OCI-LY3 (cell line): Measurements from ENCODE around the gene REEP1.

ENCODE experiments used
- H2AFZ ChIP-seq: fragments of 200-600, 300-600 bp; shearing (Covaris generic); 2 replicates; pipeline ENCODE4 v1.6.0; 2014; ENCODE audit warnings: antibody characterized with exemption, low read depth, low read length
- H3K27ac ChIP-seq: fragments of 200-600, 300-600 bp; sonication (generic); 2 replicates; pipeline ENCODE4 v1.5.1; 2014; ENCODE audit warnings: mild to moderate bottlenecking, low read length, moderate library complexity, mixed read lengths
- H3K27me3 ChIP-seq: fragments of 200-600, 300-600 bp; sonication (generic); 2 replicates; pipeline ENCODE4 v1.6.1; 2014; ENCODE audit warnings: low read depth, low read length, mixed read lengths
- H3K36me3 ChIP-seq: fragments of 200-600, 300-600 bp; sonication (generic); replicated peaks from 2 replicates; pipeline ENCODE3; 2014; ENCODE audit warnings: low read depth, low read length, mixed read lengths
- H3K4me1 ChIP-seq: fragments of 300-600, 200-600 bp; sonication (generic); 2 replicates; pipeline ENCODE4 v1.6.1; 2014; ENCODE audit warnings: low read length, mixed read lengths
- H3K4me2 ChIP-seq: fragments of 200-600, 300-600 bp; sonication (generic); 2 replicates; pipeline ENCODE4 v1.6.1; 2014; ENCODE audit warnings: low read length, mixed read lengths
- H3K4me3 ChIP-seq: fragments of 300-600, 200-600 bp; sonication (generic); 2 replicates; pipeline ENCODE4 v1.5.1; 2014; ENCODE audit warnings: antibody characterized with exemption, mild to moderate bottlenecking, low read length, moderate library complexity
- H3K79me2 ChIP-seq: fragments of 300-600, 200-600 bp; shearing (Covaris generic); 2 replicates; pipeline ENCODE4 v1.6.1; 2014; ENCODE audit warnings: mild to moderate bottlenecking, low read length, mixed read lengths
- H3K9ac ChIP-seq: fragments of 300-600, 200-600 bp; shearing (Covaris generic); 2 replicates; pipeline ENCODE4 v1.6.0; 2014; ENCODE audit warnings: mild to moderate bottlenecking, low read length, moderate library complexity
- H3K9me3 ChIP-seq: fragments of 200-600, 300-600 bp; shearing (Covaris generic); 2 replicates; pipeline ENCODE4 v1.6.1; 2014; ENCODE audit warnings: low read length, mixed read lengths; ENCODE audit not compliant: insufficient read depth
- H4K20me1 ChIP-seq: fragments of 200-600, 300-600 bp; sonication (generic); 2 replicates; pipeline ENCODE4 v1.6.1; 2016; ENCODE audit warnings: low read length, mixed read lengths; ENCODE audit not compliant: insufficient read depth
- CTCF ChIP-seq: fragments of 200-600, 300-600 bp; sonication (generic); IDR thresholded peaks from 2 replicates; pipeline ENCODE4 v1.5.1; 2014; ENCODE audit warnings: antibody characterized with exemption, low read length, low read depth
- EZH2phosphoT487 ChIP-seq: fragments of 200-600 bp; shearing (Covaris generic); IDR thresholded peaks from 2 replicates; pipeline ENCODE4 v1.6.1; 2018; ENCODE audit warnings: antibody characterized with exemption, mixed run types, low read depth

REEP1 gene

GRCh38 chr2:86214503-86214832 lies 123.0 kb downstream of the REEP1 start:
- Histone ChIP-seq H3K36me3 (peaks cover 33% of the 10 kb centered on the region), H3K4me2 (no peak overlapping the region)
- TF ChIP-seq CTCF (no peak), EZH2phosphoT487 (no peak)

GRCh38 chr2:86213699-86214502 lies 123.5 kb downstream of the REEP1 start:
- H4K20me1 ChIP-seq = no peaks in the 10 kb centered on the region; the same call in 1 of the 2 replicates
- no peak overlapping the region for H3K4me2 ChIP-seq
- no peak overlapping the region for H2AFZ ChIP-seq
- peaks cover 39% of the 10 kb centered on the region for H3K36me3 ChIP-seq
- no peak overlapping the region for H3K27ac ChIP-seq
- no peak overlapping the region for H3K9ac ChIP-seq
- H3K27me3 ChIP-seq = no peaks in the 10 kb centered on the region
- no peak for TF ChIP-seq EZH2phosphoT487
- no peak for TF ChIP-seq CTCF
- no peaks in the 10 kb centered on the region for H3K79me2 ChIP-seq
- no peaks in the 10 kb centered on the region for H3K9me3 ChIP-seq
- peaks cover 7% of the 10 kb centered on the region for H3K4me1 ChIP-seq
- no peak overlapping the region for H3K4me3 ChIP-seq

More at GRCh38 chr2:86214503-86214832, 123.0 kb downstream of the REEP1 start:
- Histone ChIP-seq H3K9me3 (no peaks in the 10 kb centered on the region), H3K4me1 (peaks cover 7% of the 10 kb centered on the region), H3K79me2 (no peaks in the 10 kb centered on the region), H3K9ac (no peak overlapping the region), H2AFZ (no peak overlapping the region), H4K20me1 (no peaks in the 10 kb centered on the region; the same call in 1 of the 2 replicates), H3K27ac (no peak overlapping the region), H3K27me3 (no peaks in the 10 kb centered on the region), H3K4me3 (no peak overlapping the region)

- Histone ChIP-seq H3K4me2 (no peak overlapping the region), H3K4me1 (peaks cover 7% of the 10 kb centered on the region), H2AFZ (no peak overlapping the region), H3K27me3 (no peaks in the 10 kb centered on the region), H3K36me3 (peaks cover 45% of the 10 kb centered on the region), H3K4me3 (no peak overlapping the region), H3K9me3 (no peaks in the 10 kb centered on the region), H3K27ac (no peak overlapping the region), H4K20me1 (no peaks in the 10 kb centered on the region; the same call in 1 of the 2 replicates), H3K9ac (no peak overlapping the region), H3K79me2 (no peaks in the 10 kb centered on the region)
- no peak for TF ChIP-seq CTCF
- no peak for TF ChIP-seq EZH2phosphoT487
These were observed 124.4 kb downstream of the REEP1 start for GRCh38 chr2:86213056-86213455.

GRCh38 chr2:86211796-86212188 lies 125.6 kb downstream of the REEP1 start:
- Histone ChIP-seq H3K79me2 (no peaks in the 10 kb centered on the region), H3K4me1 (peaks cover 7% of the 10 kb centered on the region), H3K36me3 (peaks cover 47% of the 10 kb centered on the region), H3K27ac (no peak overlapping the region), H3K9ac (no peak overlapping the region), H4K20me1 (no peaks in the 10 kb centered on the region; the same call in 1 of the 2 replicates), H3K4me3 (no peak overlapping the region), H3K4me2 (no peak overlapping the region), H3K27me3 (no peaks in the 10 kb centered on the region), H2AFZ (no peak overlapping the region), H3K9me3 (no peaks in the 10 kb centered on the region)
- TF ChIP-seq EZH2phosphoT487 = no peak
- TF ChIP-seq CTCF = no peak
